Measurements from ENCODE around the gene KIAA1549.
"Not testable (repeated sequence)": the region's sequence is repeated elsewhere in the genome, so short reads cannot be mapped to it uniquely, and the experiment has no call there.

The KIAA1549 gene

DNA sequence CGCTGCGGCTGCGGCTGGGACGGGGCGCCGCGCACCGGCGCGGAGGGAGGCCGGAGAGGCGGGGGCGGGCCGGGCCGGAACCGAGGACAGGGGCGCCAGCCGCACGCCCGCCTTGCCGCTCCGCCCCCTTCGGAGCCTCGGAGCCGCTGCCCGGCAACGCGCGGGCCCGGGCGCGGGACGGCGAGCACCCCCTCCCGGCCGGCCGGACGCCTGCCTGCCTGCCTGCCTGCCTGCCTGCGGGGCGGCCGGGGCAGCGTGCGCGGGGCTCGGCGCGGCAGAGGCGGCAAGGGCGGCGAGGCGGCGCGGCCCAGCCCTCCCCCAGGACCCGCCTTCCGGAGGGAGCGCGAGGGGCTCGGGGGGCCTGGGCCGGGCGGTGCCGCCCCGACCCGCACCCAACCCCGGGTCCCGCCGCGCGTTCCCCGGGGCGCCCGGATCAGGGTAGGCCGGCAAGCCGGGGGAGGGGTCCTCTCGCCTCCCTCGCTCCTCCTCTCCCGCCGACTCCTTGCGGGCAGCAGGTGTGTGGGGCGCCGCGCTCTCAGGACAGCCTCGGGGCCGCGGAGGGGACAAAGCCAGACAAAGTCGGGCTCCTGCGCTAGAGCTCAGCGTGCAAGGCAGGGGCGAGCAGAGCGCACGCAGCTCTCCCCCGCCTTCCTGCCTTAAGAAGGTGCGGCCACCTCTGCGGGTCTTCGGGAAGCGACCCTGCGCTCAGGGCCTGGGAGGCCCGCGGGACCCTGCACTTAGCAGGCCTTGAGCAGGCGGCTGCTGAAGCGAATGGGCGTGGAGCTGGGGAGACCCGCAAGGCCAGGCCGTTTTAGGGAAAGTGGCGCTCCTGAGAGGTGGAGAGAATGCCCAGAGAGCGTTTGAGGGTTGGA is at the start of gene KIAA1549:
KIAA1549 (minus strand) TSS at position 58 of the 872 bp plus-strand sequence. CDS start 120 bp downstream, outside the sequence.
- peak within 1 kb of the TSS; percentile 52 for H3K4me3 ChIP-seq (ENCODE audit: low read length)
- DNase-seq (ENCODE audit: low read depth) = peak; percentile 76
- TF ChIP-seq, protein P1, sequence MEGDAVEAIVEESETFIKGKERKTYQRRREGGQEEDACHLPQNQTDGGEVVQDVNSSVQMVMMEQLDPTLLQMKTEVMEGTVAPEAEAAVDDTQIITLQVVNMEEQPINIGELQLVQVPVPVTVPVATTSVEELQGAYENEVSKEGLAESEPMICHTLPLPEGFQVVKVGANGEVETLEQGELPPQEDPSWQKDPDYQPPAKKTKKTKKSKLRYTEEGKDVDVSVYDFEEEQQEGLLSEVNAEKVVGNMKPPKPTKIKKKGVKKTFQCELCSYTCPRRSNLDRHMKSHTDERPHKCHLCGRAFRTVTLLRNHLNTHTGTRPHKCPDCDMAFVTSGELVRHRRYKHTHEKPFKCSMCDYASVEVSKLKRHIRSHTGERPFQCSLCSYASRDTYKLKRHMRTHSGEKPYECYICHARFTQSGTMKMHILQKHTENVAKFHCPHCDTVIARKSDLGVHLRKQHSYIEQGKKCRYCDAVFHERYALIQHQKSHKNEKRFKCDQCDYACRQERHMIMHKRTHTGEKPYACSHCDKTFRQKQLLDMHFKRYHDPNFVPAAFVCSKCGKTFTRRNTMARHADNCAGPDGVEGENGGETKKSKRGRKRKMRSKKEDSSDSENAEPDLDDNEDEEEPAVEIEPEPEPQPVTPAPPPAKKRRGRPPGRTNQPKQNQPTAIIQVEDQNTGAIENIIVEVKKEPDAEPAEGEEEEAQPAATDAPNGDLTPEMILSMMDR (IDR thresholded peaks at IDR 0.05; ENCODE audit: insufficient read depth, low read depth, low read length, missing control alignments) = peak; percentile 3

DNA sequence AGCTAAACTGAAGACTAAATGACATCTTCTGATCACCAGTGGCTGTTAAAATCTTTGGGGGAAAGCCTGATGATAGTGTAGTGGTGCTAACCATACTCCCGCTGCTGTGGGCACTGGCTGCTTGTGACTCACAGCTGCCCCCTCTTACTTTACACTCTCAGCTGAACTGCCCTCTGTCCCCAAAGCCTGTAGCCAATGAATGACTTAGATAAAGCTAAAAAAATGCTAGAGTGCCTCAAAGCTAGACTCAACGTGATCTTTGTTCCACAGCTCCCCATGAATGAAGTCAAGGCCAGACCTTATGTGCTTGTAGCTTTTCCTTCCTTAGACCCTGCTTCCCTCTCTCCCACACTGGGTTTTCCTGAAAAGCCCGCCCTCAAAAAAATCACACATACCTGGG is 48.2 kb upstream of the KIAA1549 start:
- no peak for DNase-seq (ENCODE audit: low read depth)
- TF ChIP-seq, protein P1 (IDR thresholded peaks at IDR 0.05; ENCODE audit: insufficient read depth, low read depth, low read length, missing control alignments) = no peak
- H3K4me3 ChIP-seq (ENCODE audit: low read length) = no peak overlapping the region

DNA sequence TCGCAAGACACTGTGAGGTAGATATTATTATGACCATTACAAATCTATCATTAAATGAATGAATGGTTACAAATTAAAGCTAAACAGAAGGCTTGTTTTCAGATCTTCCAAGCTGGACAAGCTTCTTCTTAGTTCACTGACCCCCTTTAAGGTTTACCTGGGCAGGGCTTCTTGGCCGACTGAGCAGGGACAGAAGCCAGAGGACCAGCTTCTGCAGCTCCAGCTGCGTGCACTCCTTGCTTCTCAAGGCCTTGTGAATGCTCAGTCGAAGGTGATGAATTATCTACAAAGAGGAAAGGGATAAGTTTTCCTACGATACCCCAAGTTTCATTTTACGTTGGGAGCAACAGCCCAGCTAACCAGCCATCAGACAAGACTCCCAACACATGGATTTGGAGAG is 45.4 kb upstream of the KIAA1549 start:
- no peak for DNase-seq (ENCODE audit: low read depth)
- H3K4me3 ChIP-seq (ENCODE audit: low read length) = no peak overlapping the region
- TF ChIP-seq, protein P1 (IDR thresholded peaks at IDR 0.05; ENCODE audit: insufficient read depth, low read depth, low read length, missing control alignments) = no peak

DNA sequence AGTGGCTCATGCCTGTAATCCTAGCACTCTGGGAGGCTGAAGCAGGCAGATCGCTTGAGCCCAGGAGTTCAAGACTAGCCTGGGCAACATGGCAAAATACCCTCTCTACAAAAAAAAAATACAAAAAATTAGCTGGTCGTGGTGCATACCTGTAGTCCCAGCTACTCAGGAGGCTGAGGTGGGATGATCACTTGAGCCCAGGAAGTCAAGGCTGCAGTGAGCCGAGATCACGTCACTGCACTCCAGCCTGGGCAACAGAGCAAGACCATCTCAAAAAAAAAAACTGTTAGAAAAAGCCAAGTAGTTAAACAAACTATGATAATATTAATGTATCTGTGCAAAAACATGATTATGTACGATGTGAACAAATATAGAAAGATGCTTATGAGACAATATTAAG is 44.7 kb upstream of the KIAA1549 start:
- H3K4me3 ChIP-seq (ENCODE audit: low read length); DNase-seq (ENCODE audit: low read depth): not testable (repeated sequence)

DNA sequence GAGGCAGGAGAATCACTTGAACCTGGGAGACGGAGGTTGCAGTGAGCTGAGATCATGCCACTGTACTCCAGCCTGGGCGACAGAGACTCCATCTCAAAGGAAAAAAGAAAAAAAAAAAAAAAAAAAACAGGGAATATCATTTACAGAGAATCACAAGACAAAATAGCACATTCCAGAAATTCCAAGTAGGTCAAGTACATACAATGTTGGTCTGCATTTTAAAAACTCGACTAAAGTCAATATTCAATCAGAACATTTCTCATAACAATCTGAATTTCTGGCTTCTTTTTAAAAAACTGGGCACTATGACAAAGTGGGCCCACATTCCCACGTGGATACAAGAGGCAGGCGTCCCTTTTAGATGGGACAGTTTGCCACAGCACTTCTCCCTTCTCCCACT is 41.9 kb upstream of the KIAA1549 start:
- no peak overlapping the region for H3K4me3 ChIP-seq (ENCODE audit: low read length)
- TF ChIP-seq, protein P1 (IDR thresholded peaks at IDR 0.05; ENCODE audit: insufficient read depth, low read depth, low read length, missing control alignments) = no peak
- DNase-seq (ENCODE audit: low read depth) = no peak

DNA sequence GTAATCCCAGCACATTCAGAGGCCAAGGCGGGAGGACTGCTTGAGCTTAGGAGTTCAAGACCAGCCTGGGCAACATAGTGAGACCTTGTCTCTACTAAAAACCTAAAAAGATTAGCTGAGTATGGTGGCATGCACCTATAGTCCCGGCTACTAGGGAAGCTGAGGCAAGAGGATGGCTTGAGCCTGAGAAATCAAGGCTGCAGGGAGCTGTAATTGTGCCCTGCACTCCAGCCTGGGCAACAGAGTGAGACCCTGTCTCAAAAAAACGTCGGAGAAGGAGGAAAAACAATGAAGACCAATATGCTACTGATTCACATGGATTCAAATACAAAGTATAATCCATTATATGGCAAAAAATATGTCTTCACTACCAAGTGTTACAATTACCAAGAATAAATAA is 41.1 kb upstream of the KIAA1549 start:
- TF ChIP-seq, protein P1 (IDR thresholded peaks at IDR 0.05; ENCODE audit: insufficient read depth, low read depth, low read length, missing control alignments) = no peak
- no peak for DNase-seq (ENCODE audit: low read depth)
- H3K4me3 ChIP-seq (ENCODE audit: low read length) = no peak overlapping the region

DNA sequence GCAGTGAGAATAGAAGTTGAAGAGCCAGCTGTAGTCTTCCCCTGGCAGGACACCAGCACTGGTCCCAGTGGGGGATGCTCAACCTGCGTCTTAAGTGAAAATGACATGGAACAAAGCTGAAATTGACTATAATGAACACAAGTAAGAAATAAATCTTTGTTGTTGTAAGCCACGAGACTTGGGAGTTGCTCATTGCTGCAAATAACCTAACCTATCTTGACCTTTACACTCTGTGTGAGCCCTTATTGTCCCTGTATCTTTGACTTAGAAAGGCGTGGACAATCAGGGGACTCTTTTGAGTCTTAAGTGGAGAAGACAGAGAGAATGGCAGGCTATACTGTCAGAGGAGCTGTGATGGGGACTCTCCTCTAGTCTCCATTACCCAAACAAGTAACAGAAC is 37.7 kb upstream of the KIAA1549 start:
- no peak for DNase-seq (ENCODE audit: low read depth)
- TF ChIP-seq, protein P1 (IDR thresholded peaks at IDR 0.05; ENCODE audit: insufficient read depth, low read depth, low read length, missing control alignments) = no peak
- H3K4me3 ChIP-seq (ENCODE audit: low read length) = no peak overlapping the region
